ENCODE measurements around the gene HBG1.

Gene HBG1

DNA sequence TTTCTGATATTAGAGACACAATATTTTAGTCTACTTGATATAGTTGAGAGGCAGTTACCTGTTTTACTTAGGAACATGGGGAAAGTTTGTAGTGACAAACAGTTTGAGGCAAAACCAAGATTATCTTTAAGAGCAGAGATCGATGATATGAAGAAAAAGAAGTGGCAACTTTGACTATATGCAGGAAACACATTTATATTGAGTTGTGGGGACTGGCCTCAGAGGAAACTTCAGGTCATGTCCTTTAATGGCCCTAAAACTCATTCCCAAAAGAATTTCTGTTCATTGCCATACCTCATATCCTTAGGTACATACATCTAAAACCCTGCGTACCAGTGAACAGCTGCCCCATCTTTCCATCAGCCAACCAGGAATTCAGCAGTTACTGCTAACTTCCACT lies 4.5 kb downstream of the HBG1 start:
- no peak for DNase-seq

GRCh38 chr11:5243816-5244180 lies 5.9 kb downstream of the HBG1 start:
- DNase-seq, result no peak

- no peak for DNase-seq
Observed at GRCh38 chr11:5242933-5243815, 6.5 kb downstream of the HBG1 start.

DNA sequence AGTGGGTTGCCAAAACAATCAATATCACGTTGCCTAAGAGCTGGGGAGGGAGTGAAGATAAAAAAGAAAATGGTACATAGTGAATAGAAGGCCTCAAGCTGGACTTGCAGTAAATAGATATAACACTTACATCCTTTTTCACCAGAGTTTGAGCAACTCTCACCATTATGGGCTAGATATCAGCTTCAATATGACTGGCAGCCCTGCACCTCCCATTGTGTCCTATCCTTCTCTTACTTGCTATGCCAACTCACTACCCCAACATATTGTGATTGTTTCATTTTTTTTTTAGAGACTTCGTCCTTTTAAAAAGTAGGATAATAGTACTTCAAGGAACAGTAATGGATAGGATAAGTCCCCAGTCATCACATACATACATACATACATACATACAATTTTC lies 7.4 kb downstream of the HBG1 start:
- DNase-seq, result no peak

GRCh38 chr11:5241458-5241857 lies 8.2 kb downstream of the HBG1 start:
- DNase-seq, result no peak

GRCh38 chr11:5240458-5240857 lies 9.2 kb downstream of the HBG1 start:
- DNase-seq, result no peak

DNA sequence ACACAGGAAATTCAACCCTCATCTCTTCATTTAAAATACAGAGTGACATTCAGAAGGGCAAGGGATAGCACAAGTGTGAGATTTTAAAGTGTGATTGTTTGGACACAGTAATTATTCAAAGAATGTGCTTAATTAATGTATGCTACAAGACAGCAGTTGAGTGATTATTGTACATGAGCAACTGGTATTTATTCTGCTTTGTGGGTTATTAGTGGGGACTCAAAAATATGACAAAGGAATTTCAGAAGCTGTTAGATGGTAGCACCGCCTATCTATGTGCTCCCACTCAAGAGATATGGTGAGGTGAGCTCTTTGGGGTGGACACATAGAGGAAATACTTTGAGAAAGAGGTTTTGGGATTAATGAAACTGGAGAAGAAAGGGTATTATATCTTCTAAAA lies 9.6 kb downstream of the HBG1 start:
- no peak for DNase-seq

DNA sequence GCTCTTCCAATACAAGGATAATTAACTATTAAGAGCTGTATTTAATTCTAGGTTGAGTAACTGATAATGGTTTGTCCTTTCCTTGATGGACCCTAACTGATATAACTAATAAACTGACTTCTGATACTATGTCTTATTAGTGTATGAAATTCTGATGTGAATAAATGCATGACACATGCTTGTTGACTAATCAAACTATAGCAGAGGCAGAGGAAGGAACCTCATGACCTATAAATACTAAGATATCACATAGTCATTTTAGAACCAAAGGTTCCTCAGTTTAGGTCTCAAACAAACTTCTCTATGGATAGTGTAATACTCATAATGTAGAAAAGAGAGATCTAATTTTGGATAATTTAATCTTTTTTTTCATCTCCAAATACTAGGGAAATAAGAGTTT lies 10.6 kb downstream of the HBG1 start:
- no peak for DNase-seq

DNA sequence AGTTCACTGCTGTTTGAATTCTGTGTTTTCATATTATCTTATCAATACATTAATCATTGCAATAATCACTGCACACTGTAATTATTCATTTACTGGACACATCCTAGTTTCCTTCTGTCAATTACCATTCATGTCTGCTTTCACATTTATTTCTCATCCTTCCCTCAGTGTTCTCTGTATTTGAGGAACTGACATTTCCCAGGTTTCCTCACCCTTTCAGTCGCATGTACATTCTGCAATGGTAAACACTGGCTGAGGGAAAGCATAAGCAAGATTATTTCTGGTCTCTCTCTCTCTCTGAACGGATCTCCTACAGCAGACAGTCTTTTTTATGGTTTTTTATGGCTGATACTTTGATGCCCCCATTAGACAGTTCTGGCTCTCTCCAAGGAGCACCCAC lies 11.2 kb downstream of the HBG1 start:
- no peak for DNase-seq

DNA sequence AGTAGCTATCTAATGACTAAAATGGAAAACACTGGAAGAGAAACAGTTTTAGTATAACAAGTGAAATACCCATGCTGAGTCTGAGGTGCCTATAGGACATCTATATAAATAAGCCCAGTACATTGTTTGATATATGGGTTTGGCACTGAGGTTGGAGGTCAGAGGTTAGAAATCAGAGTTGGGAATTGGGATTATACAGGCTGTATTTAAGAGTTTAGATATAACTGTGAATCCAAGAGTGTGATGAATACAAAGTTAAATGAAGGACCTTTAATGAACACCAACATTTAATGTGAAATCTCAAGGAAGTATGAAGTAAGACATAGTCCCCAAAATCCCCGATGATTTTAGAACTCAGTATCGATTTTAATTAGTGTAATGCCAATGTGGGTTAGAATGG lies 12.2 kb downstream of the HBG1 start:
- DNase-seq, result no peak

- DNase-seq, result no peak
Observed at GRCh38 chr11:5235364-5236095, 14.1 kb downstream of the HBG1 start.

- DNase-seq, result no peak
Observed at GRCh38 chr11:5234381-5234834, 15.2 kb downstream of the HBG1 start, which contains the start of gene HBD. Gene HBD, minus strand, starts transcription at chr11:5234483. Its CDS starts 50 bp downstream, at chr11:5234433.

DNA sequence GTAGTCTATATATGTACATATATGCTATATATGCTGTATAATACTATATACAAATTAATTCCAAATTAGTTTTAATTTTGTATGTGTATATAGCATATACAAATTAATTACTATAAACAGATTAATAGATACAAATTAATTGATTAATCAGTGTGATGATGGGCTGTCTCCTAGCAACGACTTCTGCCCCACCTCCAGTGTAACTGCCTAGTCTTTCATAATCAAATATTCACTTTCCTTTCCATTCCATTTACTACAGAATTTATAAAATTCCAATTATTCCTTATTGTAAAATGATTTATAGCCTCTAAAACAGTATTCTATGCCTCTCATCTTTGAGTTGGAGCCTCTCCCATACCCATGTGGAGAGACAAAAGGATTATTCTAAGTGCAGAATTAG lies 16.4 kb downstream of the HBG1 start:
- no peak for DNase-seq

DNA sequence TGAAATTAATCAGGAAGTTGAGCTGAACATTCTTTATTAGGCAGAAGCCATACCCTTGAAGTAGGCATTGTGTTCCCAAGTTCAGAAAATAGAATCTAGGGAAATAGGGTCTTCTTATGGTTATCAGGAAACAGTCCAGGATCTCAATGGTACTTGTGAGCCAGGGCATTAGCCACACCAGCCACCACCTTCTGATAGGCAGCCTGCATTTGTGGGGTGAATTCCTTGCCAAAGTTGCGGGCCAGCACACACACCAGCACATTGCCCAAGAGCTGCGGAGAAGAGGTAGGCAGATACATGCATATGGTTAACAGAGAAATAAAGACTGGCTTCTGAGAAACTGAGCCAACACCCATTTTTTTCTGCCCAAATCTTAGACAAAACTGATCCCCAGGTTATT lies 16.8 kb downstream of the HBG1 start:
- no peak for DNase-seq

GRCh38 chr11:5232176-5232575 lies 17.5 kb downstream of the HBG1 start:
- no peak for DNase-seq

DNA sequence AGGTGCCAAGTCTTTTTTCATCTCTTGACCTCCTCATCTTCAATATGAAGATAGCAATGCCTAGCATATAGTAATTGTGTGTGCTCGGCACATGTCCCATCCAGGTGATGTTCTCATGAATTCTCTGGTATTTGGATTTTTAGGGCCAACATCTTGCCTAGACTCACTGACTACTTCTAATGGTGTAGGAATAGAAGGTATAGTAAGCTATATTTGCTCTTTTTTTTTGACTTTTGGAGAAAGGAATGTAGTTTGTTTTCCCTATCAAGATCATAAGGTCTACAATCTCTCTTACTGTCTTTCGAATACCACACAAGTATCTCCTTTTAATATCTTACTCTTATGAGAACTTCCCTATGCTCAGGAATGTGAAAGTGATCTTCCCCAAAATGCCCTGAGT lies 18.5 kb downstream of the HBG1 start:
- no peak for DNase-seq

DNA sequence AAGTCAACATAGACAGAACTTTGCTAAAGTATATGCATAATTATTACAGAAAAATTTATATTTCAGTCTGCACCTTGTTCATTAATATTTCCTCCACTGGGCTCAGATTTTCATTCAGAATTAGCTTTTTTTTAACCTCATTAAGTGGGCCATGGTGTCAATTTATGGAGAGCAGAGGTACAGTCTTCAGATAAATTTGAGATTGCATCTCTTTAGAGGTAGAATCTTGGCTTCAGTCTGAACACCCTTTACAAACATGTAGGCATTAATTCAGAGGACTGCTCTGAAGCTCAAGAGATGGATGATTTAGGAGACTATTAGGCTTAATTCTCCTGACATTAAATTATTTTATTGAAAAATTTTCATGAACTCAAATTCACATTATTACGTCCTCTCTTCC lies 19.4 kb downstream of the HBG1 start:
- DNase-seq, result no peak

DNA sequence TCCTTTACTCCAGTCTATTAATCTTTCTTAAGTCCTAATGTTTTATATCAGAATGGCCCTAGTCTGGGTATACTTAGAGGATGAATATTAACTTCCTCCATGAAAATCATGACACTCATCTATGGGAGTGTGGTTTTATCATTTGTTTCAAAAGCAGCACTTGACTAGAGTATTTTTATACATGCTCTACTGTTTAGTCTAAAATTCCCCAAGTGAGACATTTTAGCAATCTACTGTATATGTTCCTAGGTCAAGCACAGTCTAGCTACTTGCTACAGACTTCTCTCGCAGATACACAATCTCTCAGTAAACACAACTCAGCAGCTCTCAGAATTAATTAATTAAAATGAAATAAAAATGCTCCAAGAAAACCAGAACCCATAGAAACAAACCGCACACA lies 19.9 kb downstream of the HBG1 start:
- no peak for DNase-seq

DNA sequence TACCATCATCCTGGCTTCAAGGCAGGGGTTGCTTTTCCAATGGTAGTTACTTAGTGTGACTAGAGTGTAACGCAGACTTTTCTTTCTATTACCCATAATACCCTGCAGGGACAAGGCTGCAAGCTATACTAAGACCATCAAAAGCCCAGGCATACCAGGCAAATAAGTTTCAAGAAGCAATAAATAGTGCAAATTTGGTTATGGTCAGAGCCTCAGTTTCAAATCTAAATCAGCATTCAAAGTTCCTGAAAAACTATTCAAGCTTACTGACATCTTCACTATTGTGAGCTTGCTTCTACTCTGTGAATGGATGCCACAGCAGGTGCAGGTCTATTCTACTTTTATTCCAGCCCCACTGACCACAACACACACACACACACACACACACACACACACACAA lies 20.3 kb downstream of the HBG1 start:
- no peak for DNase-seq

DNA sequence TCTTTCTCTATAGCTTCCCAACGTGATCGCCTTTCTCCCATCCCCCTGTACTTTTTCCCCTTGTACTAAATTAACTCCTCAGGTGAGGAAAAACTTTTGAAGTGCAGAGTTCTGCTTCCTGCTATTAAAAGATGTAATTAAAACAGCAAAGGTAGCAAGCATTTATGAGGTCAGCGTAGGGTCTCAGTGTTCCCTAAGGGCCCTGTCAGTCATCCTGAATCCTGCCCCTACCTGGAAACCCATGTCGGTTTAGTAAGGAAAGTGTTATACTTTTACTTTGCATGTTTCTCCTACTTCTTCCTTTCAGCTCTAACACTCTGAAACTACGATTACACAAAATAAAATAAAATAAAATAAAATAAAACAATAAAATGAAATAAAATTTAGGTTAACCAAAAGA lies 21.5 kb downstream of the HBG1 start:
- DNase-seq, result no peak

DNA sequence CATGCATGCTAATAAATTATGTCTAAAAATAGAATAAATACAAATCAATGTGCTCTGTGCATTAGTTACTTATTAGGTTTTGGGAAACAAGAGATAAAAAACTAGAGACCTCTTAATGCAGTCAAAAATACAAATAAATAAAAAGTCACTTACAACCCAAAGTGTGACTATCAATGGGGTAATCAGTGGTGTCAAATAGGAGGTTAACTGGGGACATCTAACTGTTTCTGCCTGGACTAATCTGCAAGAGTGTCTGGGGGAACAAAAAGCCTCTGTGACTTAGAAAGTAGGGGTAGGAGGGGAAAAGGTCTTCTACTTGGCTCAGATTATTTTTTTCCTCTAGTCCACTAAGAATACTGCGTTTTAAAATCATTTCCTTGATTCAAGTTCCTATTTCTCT lies 22.0 kb downstream of the HBG1 start:
- DNase-seq, result no peak

DNA sequence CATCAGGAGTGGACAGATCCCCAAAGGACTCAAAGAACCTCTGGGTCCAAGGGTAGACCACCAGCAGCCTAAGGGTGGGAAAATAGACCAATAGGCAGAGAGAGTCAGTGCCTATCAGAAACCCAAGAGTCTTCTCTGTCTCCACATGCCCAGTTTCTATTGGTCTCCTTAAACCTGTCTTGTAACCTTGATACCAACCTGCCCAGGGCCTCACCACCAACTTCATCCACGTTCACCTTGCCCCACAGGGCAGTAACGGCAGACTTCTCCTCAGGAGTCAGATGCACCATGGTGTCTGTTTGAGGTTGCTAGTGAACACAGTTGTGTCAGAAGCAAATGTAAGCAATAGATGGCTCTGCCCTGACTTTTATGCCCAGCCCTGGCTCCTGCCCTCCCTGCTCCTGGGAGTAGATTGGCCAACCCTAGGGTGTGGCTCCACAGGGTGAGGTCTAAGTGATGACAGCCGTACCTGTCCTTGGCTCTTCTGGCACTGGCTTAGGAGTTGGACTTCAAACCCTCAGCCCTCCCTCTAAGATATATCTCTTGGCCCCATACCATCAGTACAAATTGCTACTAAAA lies 22.8 kb downstream of the HBG1 start, which contains the start of gene HBB:
TSS of gene HBB (minus strand) at position 340 of the 579 bp plus-strand sequence. CDS start at position 290, 50 bp downstream.
- no peak for DNase-seq

DNA sequence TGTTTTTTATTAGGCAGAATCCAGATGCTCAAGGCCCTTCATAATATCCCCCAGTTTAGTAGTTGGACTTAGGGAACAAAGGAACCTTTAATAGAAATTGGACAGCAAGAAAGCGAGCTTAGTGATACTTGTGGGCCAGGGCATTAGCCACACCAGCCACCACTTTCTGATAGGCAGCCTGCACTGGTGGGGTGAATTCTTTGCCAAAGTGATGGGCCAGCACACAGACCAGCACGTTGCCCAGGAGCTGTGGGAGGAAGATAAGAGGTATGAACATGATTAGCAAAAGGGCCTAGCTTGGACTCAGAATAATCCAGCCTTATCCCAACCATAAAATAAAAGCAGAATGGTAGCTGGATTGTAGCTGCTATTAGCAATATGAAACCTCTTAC lies 24.2 kb downstream of the HBG1 start:
- no peak for DNase-seq

Measured in central memory CD4-positive, alpha-beta T cell (primary cell).